ENCODE data around the gene VRK1. TPM values are rescaled to one million over a fixed set of nuclear protein-coding genes. Genes with fewer than 3 reads are reported as not detected.
"Not testable (repeated sequence)": the region's sequence is repeated elsewhere in the genome, so short reads cannot be mapped to it uniquely, and the experiment has no call there.

Gene VRK1
- polyA plus RNA-seq, 1 experiment, result 8.3 TPM

GRCh38 chr14:96761066-96761465, 36.1 kb upstream of the VRK1 start:
- Histone ChIP-seq H3K27ac (ENCODE audit: low read depth, low read length) (no peak overlapping the region), H3K4me3 (ENCODE audit: low read depth, low read length) (no peak overlapping the region), H3K9me3 (ENCODE audit: control insufficient read depth, insufficient read depth, low read length) (no peaks in the 10 kb centered on the region), H3K27me3 (ENCODE audit: control insufficient read depth, insufficient read depth, low read length) (no peaks in the 10 kb centered on the region)
- ChIA-PET CTCF (no interaction called here), POLR2A (no interaction called here)
- no peak for DNase-seq (ENCODE audit: low read depth, low spot score)
- no peak for TF ChIP-seq CTCF (IDR thresholded peaks at IDR 0.05; ENCODE audit: low read depth, low read length)

GRCh38 chr14:96762650-96763049, 34.5 kb upstream of the VRK1 start:
- CTCF ChIA-PET, result interaction anchor here (0.6 to 1.6 kb wide), 3 partner anchors 14 to 90 kb away, joined by 5 to 23 read pairs (median 10); no protein-coding TSS in a partner anchor

GRCh38 chr14:96764012-96764411, 33.2 kb upstream of the VRK1 start:
- ChIA-PET POLR2A (no interaction called here), CTCF (interaction anchor here (0.6 kb wide), 1 partner anchor 841 kb away, joined by 9 read pairs; no protein-coding TSS in a partner anchor)
- no peak for DNase-seq (ENCODE audit: low read depth, low spot score)
- no peak for TF ChIP-seq CTCF (IDR thresholded peaks at IDR 0.05; ENCODE audit: low read depth, low read length)
- H3K4me3 ChIP-seq (ENCODE audit: low read depth, low read length), result no peak overlapping the region
- H3K9me3 ChIP-seq (ENCODE audit: control insufficient read depth, insufficient read depth, low read length), result no peaks in the 10 kb centered on the region
- H3K27ac ChIP-seq (ENCODE audit: low read depth, low read length), result no peak overlapping the region
- H3K27me3 ChIP-seq (ENCODE audit: control insufficient read depth, insufficient read depth, low read length), result no peaks in the 10 kb centered on the region

More at GRCh38 chr14:96762650-96763049, 34.5 kb upstream of the VRK1 start:
- TF ChIP-seq CTCF (IDR thresholded peaks at IDR 0.05; ENCODE audit: low read depth, low read length), result no peak
- no peak for DNase-seq (ENCODE audit: low read depth, low spot score)
- POLR2A ChIA-PET, result no interaction called here
- H3K4me3 ChIP-seq (ENCODE audit: low read depth, low read length), result no peak overlapping the region
- no peak overlapping the region for H3K27ac ChIP-seq (ENCODE audit: low read depth, low read length)
- no peaks in the 10 kb centered on the region for H3K9me3 ChIP-seq (ENCODE audit: control insufficient read depth, insufficient read depth, low read length)
- H3K27me3 ChIP-seq (ENCODE audit: control insufficient read depth, insufficient read depth, low read length), result no peaks in the 10 kb centered on the region

- CTCF ChIA-PET; H3K27ac ChIP-seq (ENCODE audit: low read depth, low read length); H3K9me3 ChIP-seq (ENCODE audit: control insufficient read depth, insufficient read depth, low read length); H3K27me3 ChIP-seq (ENCODE audit: control insufficient read depth, insufficient read depth, low read length); H3K4me3 ChIP-seq (ENCODE audit: low read depth, low read length); POLR2A ChIA-PET; DNase-seq (ENCODE audit: low read depth, low spot score): not testable (repeated sequence)
These were observed 32.0 kb upstream of the VRK1 start for GRCh38 chr14:96765205-96765604.

- CTCF ChIA-PET, result no interaction called here
These were observed 24.3 kb upstream of the VRK1 start for GRCh38 chr14:96772929-96773328.

More at GRCh38 chr14:96772929-96773328, 24.3 kb upstream of the VRK1 start:
- POLR2A ChIA-PET, result no interaction called here
- H3K27ac ChIP-seq (ENCODE audit: low read depth, low read length), result no peak overlapping the region
- H3K9me3 ChIP-seq (ENCODE audit: control insufficient read depth, insufficient read depth, low read length), result no peaks in the 10 kb centered on the region
- H3K27me3 ChIP-seq (ENCODE audit: control insufficient read depth, insufficient read depth, low read length), result no peaks in the 10 kb centered on the region
- no peak overlapping the region for H3K4me3 ChIP-seq (ENCODE audit: low read depth, low read length)
- no peak for DNase-seq (ENCODE audit: low read depth, low spot score)
- TF ChIP-seq CTCF (IDR thresholded peaks at IDR 0.05; ENCODE audit: low read depth, low read length), result no peak

Data from AG04450 (cell line).